ENCODE results near the gene GMCL2.
"Not testable (repeated sequence)": the region's sequence is repeated elsewhere in the genome, so short reads cannot be mapped to it uniquely, and the experiment has no call there.

The GMCL2 gene

GRCh38 chr5:178230879-178231538 is 43.8 kb upstream of the GMCL2 start:
- H3K4me3 ChIP-seq (ENCODE audit: low read depth, low read length) = no peak overlapping the region
- H3K27ac ChIP-seq (ENCODE audit: low read depth, low read length) = no peak overlapping the region
- peaks cover 46% of the 10 kb centered on the region for H3K36me3 ChIP-seq (ENCODE audit: control insufficient read depth, insufficient read depth, low read length)
- no peaks in the 10 kb centered on the region for H3K9me3 ChIP-seq (ENCODE audit: control insufficient read depth, insufficient read depth, low read length)
- H3K4me1 ChIP-seq (ENCODE audit: control insufficient read depth, insufficient read depth, low read length) = peaks cover 8% of the 10 kb centered on the region
- H3K9ac ChIP-seq (ENCODE audit: low read depth, low read length) = no peak overlapping the region
- no peaks in the 10 kb centered on the region for H3K27me3 ChIP-seq (ENCODE audit: control insufficient read depth, insufficient read depth, low read length)

- H3K27me3 ChIP-seq (ENCODE audit: control insufficient read depth, insufficient read depth, low read length) = no peaks in the 10 kb centered on the region
- H3K36me3 ChIP-seq (ENCODE audit: control insufficient read depth, insufficient read depth, low read length) = peaks cover 54% of the 10 kb centered on the region
- H3K9ac ChIP-seq (ENCODE audit: low read depth, low read length) = no peak overlapping the region
- H3K4me3 ChIP-seq (ENCODE audit: low read depth, low read length) = no peak overlapping the region
- no peak overlapping the region for H3K27ac ChIP-seq (ENCODE audit: low read depth, low read length)
- H3K4me1 ChIP-seq (ENCODE audit: control insufficient read depth, insufficient read depth, low read length) = peaks cover 8% of the 10 kb centered on the region
- H3K9me3 ChIP-seq (ENCODE audit: control insufficient read depth, insufficient read depth, low read length) = no peaks in the 10 kb centered on the region
Measured at GRCh38 chr5:178229861-178230260, 42.7 kb upstream of the GMCL2 start.

- H3K36me3 ChIP-seq (ENCODE audit: control insufficient read depth, insufficient read depth, low read length) = peaks cover 60% of the 10 kb centered on the region
- H3K9ac ChIP-seq (ENCODE audit: low read depth, low read length); H3K27me3 ChIP-seq (ENCODE audit: control insufficient read depth, insufficient read depth, low read length); H3K4me3 ChIP-seq (ENCODE audit: low read depth, low read length); H3K27ac ChIP-seq (ENCODE audit: low read depth, low read length); H3K9me3 ChIP-seq (ENCODE audit: control insufficient read depth, insufficient read depth, low read length): not testable (repeated sequence)
- H3K4me1 ChIP-seq (ENCODE audit: control insufficient read depth, insufficient read depth, low read length) = peaks cover 11% of the 10 kb centered on the region
Measured at GRCh38 chr5:178229111-178229510, 41.9 kb upstream of the GMCL2 start.

GRCh38 chr5:178228609-178229008 is 41.4 kb upstream of the GMCL2 start:
- H3K4me3 ChIP-seq (ENCODE audit: low read depth, low read length) = no peak overlapping the region
- H3K9ac ChIP-seq (ENCODE audit: low read depth, low read length) = no peak overlapping the region
- no peaks in the 10 kb centered on the region for H3K27me3 ChIP-seq (ENCODE audit: control insufficient read depth, insufficient read depth, low read length)
- H3K4me1 ChIP-seq (ENCODE audit: control insufficient read depth, insufficient read depth, low read length) = peaks cover 15% of the 10 kb centered on the region
- peaks cover 60% of the 10 kb centered on the region for H3K36me3 ChIP-seq (ENCODE audit: control insufficient read depth, insufficient read depth, low read length)
- H3K9me3 ChIP-seq (ENCODE audit: control insufficient read depth, insufficient read depth, low read length) = no peaks in the 10 kb centered on the region
- H3K27ac ChIP-seq (ENCODE audit: low read depth, low read length) = no peak overlapping the region

- Histone ChIP-seq H3K9ac (ENCODE audit: low read depth, low read length) (no peak overlapping the region), H3K4me3 (ENCODE audit: low read depth, low read length) (no peak overlapping the region), H3K36me3 (ENCODE audit: control insufficient read depth, insufficient read depth, low read length) (peaks cover 60% of the 10 kb centered on the region), H3K27me3 (ENCODE audit: control insufficient read depth, insufficient read depth, low read length) (no peaks in the 10 kb centered on the region), H3K4me1 (ENCODE audit: control insufficient read depth, insufficient read depth, low read length) (peaks cover 15% of the 10 kb centered on the region), H3K9me3 (ENCODE audit: control insufficient read depth, insufficient read depth, low read length) (no peaks in the 10 kb centered on the region), H3K27ac (ENCODE audit: low read depth, low read length) (no peak overlapping the region)
Measured at GRCh38 chr5:178227929-178228328, 40.8 kb upstream of the GMCL2 start.

- no peaks in the 10 kb centered on the region for H3K27me3 ChIP-seq (ENCODE audit: control insufficient read depth, insufficient read depth, low read length)
- H3K36me3 ChIP-seq (ENCODE audit: control insufficient read depth, insufficient read depth, low read length) = peaks cover 62% of the 10 kb centered on the region
- no peaks in the 10 kb centered on the region for H3K9me3 ChIP-seq (ENCODE audit: control insufficient read depth, insufficient read depth, low read length)
- no peak overlapping the region for H3K9ac ChIP-seq (ENCODE audit: low read depth, low read length)
- H3K4me3 ChIP-seq (ENCODE audit: low read depth, low read length) = no peak overlapping the region
- H3K4me1 ChIP-seq (ENCODE audit: control insufficient read depth, insufficient read depth, low read length) = peaks cover 15% of the 10 kb centered on the region
- H3K27ac ChIP-seq (ENCODE audit: low read depth, low read length) = no peak overlapping the region
Measured at GRCh38 chr5:178227138-178227659, 40.0 kb upstream of the GMCL2 start.

- Histone ChIP-seq H3K36me3 (ENCODE audit: control insufficient read depth, insufficient read depth, low read length) (peaks cover 66% of the 10 kb centered on the region), H3K27me3 (ENCODE audit: control insufficient read depth, insufficient read depth, low read length) (no peaks in the 10 kb centered on the region), H3K4me1 (ENCODE audit: control insufficient read depth, insufficient read depth, low read length) (peaks cover 7% of the 10 kb centered on the region; the same call in 1 of the 2 replicates), H3K27ac (ENCODE audit: low read depth, low read length) (no peak overlapping the region), H3K4me3 (ENCODE audit: low read depth, low read length) (no peak overlapping the region), H3K9me3 (ENCODE audit: control insufficient read depth, insufficient read depth, low read length) (no peaks in the 10 kb centered on the region), H3K9ac (ENCODE audit: low read depth, low read length) (no peak overlapping the region)
Measured at GRCh38 chr5:178225174-178225573, 38.0 kb upstream of the GMCL2 start.

GRCh38 chr5:178224403-178224802 is 37.2 kb upstream of the GMCL2 start:
- Histone ChIP-seq H3K9ac (ENCODE audit: low read depth, low read length) (no peak overlapping the region), H3K36me3 (ENCODE audit: control insufficient read depth, insufficient read depth, low read length) (peaks cover 58% of the 10 kb centered on the region), H3K27me3 (ENCODE audit: control insufficient read depth, insufficient read depth, low read length) (no peaks in the 10 kb centered on the region), H3K27ac (ENCODE audit: low read depth, low read length) (peak overlapping the region; percentile 1), H3K4me1 (ENCODE audit: control insufficient read depth, insufficient read depth, low read length) (peaks cover 7% of the 10 kb centered on the region; the same call in 1 of the 2 replicates), H3K4me3 (ENCODE audit: low read depth, low read length) (no peak overlapping the region), H3K9me3 (ENCODE audit: control insufficient read depth, insufficient read depth, low read length) (no peaks in the 10 kb centered on the region)

GRCh38 chr5:178223828-178224335 is 36.7 kb upstream of the GMCL2 start:
- Histone ChIP-seq H3K4me3 (ENCODE audit: low read depth, low read length) (no peak overlapping the region), H3K27me3 (ENCODE audit: control insufficient read depth, insufficient read depth, low read length) (no peaks in the 10 kb centered on the region), H3K27ac (ENCODE audit: low read depth, low read length) (peak overlapping the region; percentile 1), H3K4me1 (ENCODE audit: control insufficient read depth, insufficient read depth, low read length) (peaks cover 7% of the 10 kb centered on the region; the same call in 1 of the 2 replicates), H3K36me3 (ENCODE audit: control insufficient read depth, insufficient read depth, low read length) (peaks cover 53% of the 10 kb centered on the region), H3K9me3 (ENCODE audit: control insufficient read depth, insufficient read depth, low read length) (no peaks in the 10 kb centered on the region), H3K9ac (ENCODE audit: low read depth, low read length) (no peak overlapping the region)

- Histone ChIP-seq H3K4me1 (ENCODE audit: control insufficient read depth, insufficient read depth, low read length) (peaks cover 7% of the 10 kb centered on the region; the same call in 1 of the 2 replicates), H3K4me3 (ENCODE audit: low read depth, low read length) (no peak overlapping the region), H3K9ac (ENCODE audit: low read depth, low read length) (no peak overlapping the region), H3K36me3 (ENCODE audit: control insufficient read depth, insufficient read depth, low read length) (peaks cover 53% of the 10 kb centered on the region), H3K27me3 (ENCODE audit: control insufficient read depth, insufficient read depth, low read length) (no peaks in the 10 kb centered on the region), H3K9me3 (ENCODE audit: control insufficient read depth, insufficient read depth, low read length) (no peaks in the 10 kb centered on the region), H3K27ac (ENCODE audit: low read depth, low read length) (peak overlapping the region; percentile 15)
Measured at GRCh38 chr5:178223196-178223773, 36.1 kb upstream of the GMCL2 start.

- Histone ChIP-seq H3K9ac (ENCODE audit: low read depth, low read length) (no peak overlapping the region), H3K9me3 (ENCODE audit: control insufficient read depth, insufficient read depth, low read length) (no peaks in the 10 kb centered on the region), H3K4me1 (ENCODE audit: control insufficient read depth, insufficient read depth, low read length) (peaks cover 7% of the 10 kb centered on the region; the same call in 1 of the 2 replicates), H3K4me3 (ENCODE audit: low read depth, low read length) (no peak overlapping the region), H3K36me3 (ENCODE audit: control insufficient read depth, insufficient read depth, low read length) (peaks cover 49% of the 10 kb centered on the region), H3K27me3 (ENCODE audit: control insufficient read depth, insufficient read depth, low read length) (no peaks in the 10 kb centered on the region), H3K27ac (ENCODE audit: low read depth, low read length) (no peak overlapping the region)
Measured at GRCh38 chr5:178222292-178222691, 35.1 kb upstream of the GMCL2 start.

All from HUES48 (cell line).